Measurements from ENCODE around the gene CRPPA.

- TF ChIP-seq EZH2phosphoT487 (IDR thresholded peaks at IDR 0.05; ENCODE audit: insufficient read depth, low read depth) (no peak), EZH2 (IDR thresholded peaks at IDR 0.05; ENCODE audit: insufficient read depth, poor library complexity, severe bottlenecking) (no peak)
These were observed 731 bp upstream of the CRPPA start for GRCh38 chr7:16422103-16422435.
